Measurements from ENCODE around the gene WDSUB1.

WDSUB1 gene, protein sequence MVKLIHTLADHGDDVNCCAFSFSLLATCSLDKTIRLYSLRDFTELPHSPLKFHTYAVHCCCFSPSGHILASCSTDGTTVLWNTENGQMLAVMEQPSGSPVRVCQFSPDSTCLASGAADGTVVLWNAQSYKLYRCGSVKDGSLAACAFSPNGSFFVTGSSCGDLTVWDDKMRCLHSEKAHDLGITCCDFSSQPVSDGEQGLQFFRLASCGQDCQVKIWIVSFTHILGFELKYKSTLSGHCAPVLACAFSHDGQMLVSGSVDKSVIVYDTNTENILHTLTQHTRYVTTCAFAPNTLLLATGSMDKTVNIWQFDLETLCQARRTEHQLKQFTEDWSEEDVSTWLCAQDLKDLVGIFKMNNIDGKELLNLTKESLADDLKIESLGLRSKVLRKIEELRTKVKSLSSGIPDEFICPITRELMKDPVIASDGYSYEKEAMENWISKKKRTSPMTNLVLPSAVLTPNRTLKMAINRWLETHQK

DNA sequence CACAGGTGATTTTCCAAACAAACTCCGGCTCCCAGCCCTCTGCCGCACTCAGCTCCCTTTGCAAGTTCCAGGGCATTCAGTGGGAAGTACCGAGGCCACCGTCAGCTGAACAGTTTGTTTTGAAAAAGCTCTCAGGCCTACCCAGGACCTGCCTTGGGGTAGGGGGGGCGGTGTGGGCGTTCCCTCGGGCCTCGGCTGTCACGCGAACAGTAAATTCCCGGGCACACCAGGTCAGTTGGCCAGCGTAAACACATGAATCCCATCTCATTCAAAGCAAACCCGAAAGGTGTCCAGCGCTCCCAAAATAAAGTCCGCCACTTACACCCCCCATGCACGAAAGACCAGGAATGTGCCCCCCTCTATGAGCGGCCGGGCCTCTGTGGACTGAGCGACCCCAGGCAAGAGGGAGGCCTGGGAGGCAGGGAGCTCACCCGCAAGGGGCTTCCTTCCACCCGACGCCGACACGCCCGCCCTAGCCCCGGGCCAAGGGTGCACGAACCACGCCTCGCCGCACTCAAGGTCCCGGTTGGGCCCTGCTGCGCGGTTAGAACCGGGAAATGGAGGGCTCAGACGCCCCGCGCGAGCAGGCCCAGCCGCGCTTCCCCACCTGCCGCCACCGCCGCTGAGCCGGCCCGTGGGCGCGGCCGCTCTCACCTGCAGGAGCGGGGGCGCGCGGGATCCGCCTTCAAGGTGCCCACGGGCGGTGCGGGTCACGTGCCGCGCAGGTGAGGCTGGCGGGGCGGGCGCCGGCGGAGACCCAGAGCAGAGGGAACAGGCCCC lies at the start of gene WDSUB1:
Gene WDSUB1, minus strand, starts transcription at position 775 of the 780 bp plus-strand sequence. CDS start 3,634 bp downstream, outside the sequence.
- peak; percentile 68 for DNase-seq

DNA sequence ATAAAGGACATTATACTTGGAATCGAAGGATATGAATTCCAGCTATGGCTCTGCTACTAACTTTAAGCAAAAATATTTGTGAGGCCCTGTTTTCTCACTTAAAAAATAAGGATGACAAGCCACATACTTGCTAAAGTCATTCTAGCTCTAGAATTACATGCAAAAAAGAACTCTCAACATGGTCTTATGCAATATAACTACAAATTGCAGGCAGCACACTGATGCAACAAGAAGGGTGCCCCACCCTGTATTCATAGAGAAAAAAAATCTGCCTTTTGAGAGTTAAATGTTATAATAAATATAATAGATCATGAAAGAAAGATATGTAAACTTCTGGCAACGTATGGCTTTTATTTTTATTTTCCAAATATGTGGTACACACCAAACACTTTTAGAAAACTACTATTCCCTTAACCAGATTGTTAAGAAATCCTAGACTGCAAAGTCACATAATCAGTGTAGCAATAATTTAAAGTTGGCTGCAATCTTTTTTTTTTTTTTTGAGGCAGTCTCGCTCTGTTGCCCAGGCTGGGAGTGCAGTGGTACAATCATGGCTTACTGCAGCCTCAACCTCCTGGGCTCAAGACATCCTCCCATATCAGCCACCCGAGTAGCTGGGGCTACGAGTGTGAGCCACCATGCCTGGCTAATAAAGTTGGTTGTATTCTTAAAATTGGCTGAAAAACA lies 40.2 kb upstream of the WDSUB1 start:
- DNase-seq, result no peak

GRCh38 chr2:159322419-159322818 lies 35.9 kb upstream of the WDSUB1 start:
- no peak for DNase-seq

DNA sequence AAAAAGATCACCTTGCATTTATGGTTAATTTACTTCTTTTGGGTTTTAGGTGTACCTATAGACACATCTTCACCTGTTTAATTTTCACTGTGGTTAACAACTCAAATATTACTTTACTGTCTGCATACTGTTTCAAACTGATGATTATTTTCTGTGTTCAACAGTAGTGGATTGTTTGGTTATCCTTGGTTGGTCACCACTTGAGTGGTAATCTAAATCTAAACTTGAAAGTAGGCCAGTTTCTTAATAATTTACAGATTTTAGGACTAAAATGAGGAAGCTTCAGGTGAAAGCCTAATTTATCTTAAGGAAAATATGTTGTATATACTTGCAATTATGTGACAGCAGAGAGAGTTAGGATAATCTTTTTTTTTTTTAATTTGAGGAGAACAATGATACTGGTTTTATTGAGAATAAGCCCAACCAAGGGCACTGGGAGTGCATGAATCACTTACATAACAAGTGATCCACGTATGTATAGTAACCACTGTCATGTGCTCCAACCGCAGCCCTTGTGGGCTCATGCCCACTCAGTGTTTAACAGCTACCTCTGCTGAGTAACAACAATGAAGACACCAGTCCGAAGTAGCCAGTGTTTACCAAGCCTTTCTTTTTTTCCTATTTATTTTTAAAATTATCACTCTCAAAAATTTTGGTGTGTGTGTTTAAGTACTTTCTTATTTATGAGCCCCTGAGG lies 31.0 kb upstream of the WDSUB1 start:
- no peak for DNase-seq

DNA sequence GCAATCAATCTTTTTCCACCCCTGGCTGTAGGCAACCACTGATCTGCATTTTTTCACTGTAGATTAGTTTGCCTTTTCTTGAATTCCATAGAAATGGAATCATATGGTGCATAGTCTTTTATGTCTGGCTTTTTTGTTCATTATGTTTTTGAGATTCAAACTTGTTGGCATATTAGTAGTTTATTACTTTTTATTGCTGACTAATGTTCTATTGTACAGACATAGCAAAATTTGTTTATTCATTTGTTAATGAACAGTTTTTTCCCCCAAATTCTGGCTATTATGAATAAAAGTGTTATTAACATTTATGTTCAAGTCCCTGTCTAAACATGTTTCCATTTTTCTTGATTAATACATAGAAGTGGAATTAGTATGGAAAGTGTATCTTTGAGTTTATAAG lies 21.4 kb upstream of the WDSUB1 start:
- DNase-seq, result no peak

GRCh38 chr2:159300586-159300985 lies 14.1 kb upstream of the WDSUB1 start:
- DNase-seq, result no peak

GRCh38 chr2:159298967-159299366 lies 12.5 kb upstream of the WDSUB1 start:
- DNase-seq, result no peak

DNA sequence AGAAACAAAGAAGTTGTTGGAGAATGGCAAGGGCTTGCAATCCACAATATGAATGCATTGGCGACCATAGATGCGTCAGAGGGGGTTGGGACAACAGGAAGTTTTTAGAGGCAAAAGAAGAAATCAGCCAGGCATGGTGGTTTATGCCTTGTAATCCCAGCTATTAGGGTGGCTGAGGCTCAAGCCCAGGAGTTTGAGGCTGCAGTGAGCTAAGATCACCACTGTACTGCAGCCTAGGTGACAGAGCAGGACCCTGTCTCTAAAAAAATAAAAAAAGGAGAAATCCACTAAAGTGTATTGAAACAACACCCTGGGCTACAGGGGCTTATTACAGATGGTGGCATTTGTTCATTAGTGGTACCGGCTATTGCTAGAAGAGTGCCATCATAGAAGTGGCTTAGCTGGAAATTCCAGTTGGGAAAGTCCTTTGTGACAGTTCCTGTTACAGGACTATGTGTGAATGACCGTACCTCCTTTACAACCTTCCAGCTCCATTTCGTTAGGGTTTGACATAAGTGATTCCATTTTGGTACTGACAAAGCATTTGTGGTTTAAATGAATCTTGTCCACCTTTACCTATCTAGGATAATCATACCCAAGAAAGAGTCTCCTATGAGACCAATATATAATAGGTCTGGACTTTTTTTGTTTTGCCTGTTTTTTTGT lies 10.7 kb upstream of the WDSUB1 start:
- no peak for DNase-seq

GRCh38 chr2:159292157-159292556 lies 5.7 kb upstream of the WDSUB1 start:
- DNase-seq, result no peak

GRCh38 chr2:159290289-159290907 lies 3.9 kb upstream of the WDSUB1 start:
- no peak for DNase-seq

DNA sequence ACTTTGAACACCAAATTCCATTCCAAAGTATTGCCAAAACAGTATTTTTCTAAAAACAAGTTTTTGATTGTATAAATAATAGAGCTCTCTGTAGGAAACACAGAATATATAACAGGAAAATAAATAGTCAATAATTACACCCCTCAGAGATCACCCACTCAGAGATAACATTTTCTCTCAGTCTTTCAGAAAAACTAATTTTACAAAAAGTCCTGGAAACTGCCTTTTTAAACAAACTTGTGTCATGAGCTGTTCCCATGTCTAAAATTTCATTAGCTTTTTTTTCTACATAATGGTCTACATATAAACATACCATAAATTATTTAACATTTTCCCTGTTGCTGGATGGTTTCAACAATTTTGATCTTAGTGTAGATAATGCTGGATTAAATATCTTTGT lies 1.2 kb upstream of the WDSUB1 start:
- DNase-seq, result no peak

- peak; percentile 97 for DNase-seq
These were observed 372 bp upstream of the WDSUB1 start for GRCh38 chr2:159286709-159287441.

GRCh38 chr2:159285433-159285832 lies 1.1 kb downstream of the WDSUB1 start:
- DNase-seq, result no peak

DNA sequence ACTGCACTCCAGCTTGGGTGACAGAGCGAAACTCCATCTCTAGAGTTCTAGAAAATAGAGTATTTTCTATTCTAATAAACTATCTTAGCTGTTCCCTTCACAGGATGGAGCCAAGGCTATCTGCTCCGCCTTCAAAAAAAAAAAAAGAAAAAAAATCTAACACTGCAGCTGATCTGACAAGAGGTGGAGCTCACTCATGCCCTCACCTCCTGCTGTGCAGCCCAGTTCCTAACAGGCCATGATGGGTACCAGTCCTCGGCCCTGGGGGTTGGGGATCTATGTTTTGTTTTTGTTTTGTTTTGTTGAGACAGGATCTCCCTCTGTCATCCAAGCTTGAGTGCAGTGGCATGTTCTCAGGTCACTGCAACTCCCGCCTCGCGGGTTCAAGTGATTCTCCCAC lies 3.0 kb downstream of the WDSUB1 start:
- no peak for DNase-seq

DNA sequence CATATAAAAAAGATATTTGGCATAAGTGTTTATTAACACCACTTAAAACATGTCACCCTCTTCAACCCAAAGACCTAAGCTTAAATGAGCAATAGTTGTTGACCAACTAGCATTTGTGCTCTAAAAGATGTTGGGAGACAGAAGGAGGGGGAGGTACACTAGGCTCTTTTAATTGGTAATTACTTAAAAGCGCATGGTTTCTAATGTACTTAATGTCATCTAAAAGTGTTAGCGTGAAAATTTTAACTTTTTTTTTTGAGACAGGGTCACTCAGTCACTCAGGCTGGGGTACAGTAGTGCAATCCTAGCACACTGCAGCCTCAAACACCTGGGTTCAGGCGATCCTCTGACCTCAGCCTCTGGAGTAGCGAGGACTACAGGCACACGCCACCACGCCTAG lies 5.5 kb downstream of the WDSUB1 start:
- no peak for DNase-seq

DNA sequence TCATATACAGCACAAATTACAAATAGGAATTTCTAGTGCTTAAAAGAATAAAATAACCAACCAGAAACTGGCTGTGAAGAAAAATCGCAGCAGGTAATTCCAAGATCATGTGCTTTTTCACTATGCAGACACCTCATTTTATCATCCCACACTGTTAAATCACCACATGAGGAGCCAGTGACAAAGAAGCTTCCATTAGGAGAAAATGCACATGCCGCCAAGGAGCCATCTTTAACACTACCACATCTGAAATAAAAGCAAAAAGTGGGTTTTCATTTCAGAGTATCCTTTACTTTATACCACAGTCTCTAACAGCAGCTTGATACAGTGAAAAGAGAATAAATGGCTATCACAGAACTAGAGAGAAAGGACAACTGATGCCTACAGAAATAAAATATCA lies 6.8 kb downstream of the WDSUB1 start:
- DNase-seq, result no peak

DNA sequence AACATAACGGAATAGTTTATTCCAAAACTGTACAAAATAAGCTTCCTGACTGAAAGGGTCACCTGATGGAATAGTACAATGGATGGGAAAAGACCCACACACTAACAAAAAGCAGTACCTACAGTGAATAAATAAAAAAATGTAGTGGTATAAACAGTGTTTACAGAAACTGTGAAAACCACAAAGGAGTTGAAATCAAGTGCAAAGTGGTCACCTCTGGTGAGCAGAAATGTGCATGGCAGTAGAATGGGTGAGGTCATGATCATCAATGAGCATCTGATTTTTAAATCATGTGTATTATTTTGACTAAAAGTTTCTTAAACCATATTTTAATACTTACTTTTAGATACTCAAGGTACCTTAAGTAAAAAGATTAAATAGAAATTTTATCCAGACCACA lies 11.4 kb downstream of the WDSUB1 start:
- no peak for DNase-seq

- no peak for DNase-seq
These were observed 14.3 kb downstream of the WDSUB1 start for GRCh38 chr2:159272156-159272555.

DNA sequence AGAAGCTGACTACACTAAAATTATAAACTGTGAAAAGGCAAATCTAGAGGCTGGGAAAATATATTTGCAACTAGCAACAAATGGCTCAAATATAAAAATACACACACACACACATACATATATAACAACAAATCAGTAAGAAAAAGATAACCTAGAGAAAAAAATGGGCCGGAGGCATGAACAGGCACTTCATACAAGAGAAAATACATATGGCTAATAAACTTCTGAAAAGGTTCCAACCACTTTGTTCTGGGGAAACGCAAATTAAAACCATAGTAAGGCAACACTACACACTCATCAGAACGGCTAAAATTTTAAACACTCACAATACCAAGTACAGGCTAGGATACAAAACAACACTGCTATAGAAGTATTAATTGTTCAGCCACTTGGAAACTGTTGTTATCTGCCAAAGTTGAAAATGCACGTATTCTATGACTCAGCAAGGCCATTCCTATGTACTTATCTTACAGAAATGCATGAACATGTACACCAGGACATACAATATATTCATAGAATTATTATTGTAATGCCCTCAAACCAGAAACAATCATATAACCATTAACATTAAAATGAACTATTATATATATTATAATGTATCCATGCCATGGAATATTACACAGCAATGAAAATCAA lies 15.6 kb downstream of the WDSUB1 start:
- DNase-seq, result no peak

DNA sequence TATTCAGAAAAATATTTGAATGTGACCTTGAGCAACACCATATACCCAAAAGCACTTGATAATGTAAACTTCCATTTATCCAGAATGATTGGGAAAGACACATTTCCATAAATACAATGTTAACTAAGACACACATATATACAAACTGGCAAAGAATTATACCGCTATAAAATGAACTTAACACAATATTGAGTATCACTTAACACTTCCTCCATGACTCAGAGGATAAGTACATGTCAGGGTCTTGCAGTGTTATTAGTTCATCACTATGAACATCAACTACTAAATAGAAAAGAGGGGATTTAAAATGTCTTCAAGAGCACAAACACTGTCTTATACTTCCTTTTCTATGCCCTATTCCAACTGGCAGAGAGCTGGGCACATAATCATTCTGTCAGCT lies 18.6 kb downstream of the WDSUB1 start:
- DNase-seq, result no peak

GRCh38 chr2:159266554-159266953 lies 19.9 kb downstream of the WDSUB1 start:
- DNase-seq, result no peak
